GM12872 (cell line): ENCODE data around the gene KRTAP9-3.
"Not testable (repeated sequence)": the region's sequence is repeated elsewhere in the genome, so short reads cannot be mapped to it uniquely, and the experiment has no call there.

Experiments used
- CTCF ChIP-seq: IDR thresholded peaks from 3 replicates; pipeline ENCODE4 v1.5.1; 2011; ENCODE audit warnings: low read depth, mild to moderate bottlenecking, low read length, moderate library complexity; ENCODE audit not compliant: insufficient read depth

KRTAP9-3 gene

GRCh38 chr17:41256291-41256685 is 24.0 kb downstream of the KRTAP9-3 start:
- no peak for TF ChIP-seq CTCF

GRCh38 chr17:41258406-41258805 is 26.2 kb downstream of the KRTAP9-3 start:
- TF ChIP-seq CTCF: no peak

GRCh38 chr17:41263212-41263611 is 31.0 kb downstream of the KRTAP9-3 start:
- TF ChIP-seq CTCF: no peak

- TF ChIP-seq CTCF: no peak
Measured at GRCh38 chr17:41264599-41264998, 32.4 kb downstream of the KRTAP9-3 start.

GRCh38 chr17:41265078-41265477 is 32.8 kb downstream of the KRTAP9-3 start, which contains the start of gene KRTAP9-6:
Gene KRTAP9-6, plus strand, starts transcription at chr17:41265378. Its CDS starts 0 bp downstream, at chr17:41265378.
- TF ChIP-seq CTCF: no peak

- TF ChIP-seq CTCF: no peak
Measured at GRCh38 chr17:41267711-41268110, 35.5 kb downstream of the KRTAP9-3 start.

GRCh38 chr17:41271858-41272257 is 39.6 kb downstream of the KRTAP9-3 start:
- no peak for TF ChIP-seq CTCF

- TF ChIP-seq CTCF: not testable (repeated sequence)
Measured at GRCh38 chr17:41275648-41276190, 43.5 kb downstream of the KRTAP9-3 start, which contains the start of gene KRTAP9-7. Gene KRTAP9-7, plus strand, starts transcription at chr17:41275698. Its CDS starts 0 bp downstream, at chr17:41275698.
